Aorta (tissue), 5 donors: Measurements from ENCODE around the gene ARID1B. TPM values are rescaled to one million over a fixed set of nuclear protein-coding genes. Genes with fewer than 3 reads are reported as not detected.
A peak's percentile ranks its signal among the peaks of the same experiment; 100 is the strongest.

ENCODE experiments used
- ATAC-seq: fragments of 200-7000 bp; cut with Tn5 transposase; one replicate; pipeline ENCODE4 v1.9.1; 2022; ENCODE audit warnings: moderate library complexity; ENCODE audit not compliant: low FRiP score
- DNase-seq, 2 donors: peaks; one replicate each; pipeline ENCODE4 v3.0.0-alpha.2; 2020
- H3K27ac ChIP-seq, 2 donors: one replicate each; pipeline ENCODE4 v1.5.1; 2013; ENCODE audit warnings: low read length in 2 of 2, mild to moderate bottlenecking in 2 of 2, moderate library complexity in 2 of 2, control low read depth in 1 of 2, inconsistent platforms in 1 of 2, low read depth in 1 of 2
- H3K27me3 ChIP-seq, 2 donors: one replicate each; pipeline ENCODE4 v1.6.1; 2013; ENCODE audit warnings: control low read depth in 1 of 2, low read length in 1 of 2, mild to moderate bottlenecking in 1 of 2, moderate library complexity in 1 of 2; ENCODE audit not compliant: insufficient read depth in 2 of 2, control insufficient read depth in 1 of 2
- H3K36me3 ChIP-seq, 2 donors: one replicate each; pipeline ENCODE4 v1.6.1; 2013; ENCODE audit warnings: control low read depth in 1 of 2, low read length in 1 of 2, mild to moderate bottlenecking in 1 of 2; ENCODE audit not compliant: insufficient read depth in 2 of 2, control insufficient read depth in 1 of 2
- H3K4me1 ChIP-seq, 2 donors: one replicate each; pipeline ENCODE4 v1.6.1; 2013; ENCODE audit warnings: low read length in 2 of 2, control low read depth in 1 of 2, mild to moderate bottlenecking in 1 of 2, moderate library complexity in 1 of 2; ENCODE audit not compliant: insufficient read depth in 2 of 2, control insufficient read depth in 1 of 2
- H3K4me3 ChIP-seq, 2 donors: one replicate each; pipeline ENCODE4 v1.5.1; 2013; ENCODE audit warnings: low read length in 2 of 2, control low read depth in 1 of 2, mild to moderate bottlenecking in 1 of 2
- H3K9me3 ChIP-seq: one replicate; pipeline ENCODE4 v1.6.1; 2013; ENCODE audit warnings: mild to moderate bottlenecking, low read length; ENCODE audit not compliant: control insufficient read depth
- WGBS, 2 donors: extraction: QIAGEN DNeasy Blood & Tissue Kit; methylation state at CpG; one replicate each; pipeline ENCODE4 v1.1.7; 2013; 5-methylcytosine and 5-hydroxymethylcytosine counted together
- intact Hi-C, 2 donors: fragments of 100-400 bp; cut with DNase I; formaldehyde crosslinking; loops; one replicate each; pipeline versions ENCODE4 v1.14.2 to v1.15.0; 2022
- polyA plus RNA-seq, 2 donors: library from polyadenylated mRNA; stranded (reverse); fragments of 200-250 nt; gene quantifications; one replicate each; pipeline ENCODE4 v1.2.3, GENCODE V29; 2013
- total RNA-seq, 2 donors: library from RNA; stranded (reverse); fragmentation: NEBNext Ultra II Directional; extraction: Animal tissue kit (Norgen Biotek cat#: 25700); gene quantifications; one replicate each; pipeline ENCODE4 v1.2.1, GENCODE V29; 2021
- donor health status: healthy with polysubstance abuse.
- donor health status: Bipolar disorder and iron deficiency.
- donor health status: DM: no; HTN: no; CAD: no.
- donor health status: DM: no; HTN: no; CAD: no.
- donor health status: DM: yes; HTN: yes; CAD: no.

Gene ARID1B
- total and polyA plus RNA-seq, 4 donors = 6.5 to 143 (median 54.5) TPM

DNA sequence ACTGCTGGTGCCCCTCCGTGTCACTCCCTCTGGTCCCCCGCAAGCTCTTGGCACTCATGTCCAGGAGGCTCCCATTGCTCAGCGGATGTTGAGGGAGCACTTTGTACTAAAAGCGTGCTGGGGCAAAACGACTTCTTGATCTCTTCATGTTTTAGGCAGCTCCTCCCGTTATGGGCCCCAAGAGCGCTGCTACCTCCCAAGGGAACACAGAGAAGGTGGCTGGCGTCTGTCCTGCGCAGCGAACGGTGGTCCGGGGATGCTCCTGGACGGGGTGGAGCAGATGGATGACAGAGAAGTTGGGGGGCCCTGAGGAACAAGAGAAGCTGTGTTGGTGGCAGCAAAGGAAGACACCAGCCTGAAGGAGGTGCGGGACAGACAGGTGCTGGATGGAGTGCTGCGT is 446.3 kb downstream of the ARID1B start:
- peaks cover 0 to 2% of the 10 kb centered on the region in 2 donors for H3K4me1 ChIP-seq
- H3K9me3 ChIP-seq = no peaks in the 10 kb centered on the region
- no peaks in the 10 kb centered on the region for H3K27me3 ChIP-seq
- H3K36me3 ChIP-seq = no peaks in the 10 kb centered on the region
- no peak for DNase-seq
- intact Hi-C loops = no loop called here
- H3K4me3 ChIP-seq = no peak overlapping the region
- no peak for ATAC-seq
- WGBS, 2 donors = 96% methylated on average over 15 of the region's 15 CpGs
- H3K27ac ChIP-seq = no peak overlapping the region

DNA sequence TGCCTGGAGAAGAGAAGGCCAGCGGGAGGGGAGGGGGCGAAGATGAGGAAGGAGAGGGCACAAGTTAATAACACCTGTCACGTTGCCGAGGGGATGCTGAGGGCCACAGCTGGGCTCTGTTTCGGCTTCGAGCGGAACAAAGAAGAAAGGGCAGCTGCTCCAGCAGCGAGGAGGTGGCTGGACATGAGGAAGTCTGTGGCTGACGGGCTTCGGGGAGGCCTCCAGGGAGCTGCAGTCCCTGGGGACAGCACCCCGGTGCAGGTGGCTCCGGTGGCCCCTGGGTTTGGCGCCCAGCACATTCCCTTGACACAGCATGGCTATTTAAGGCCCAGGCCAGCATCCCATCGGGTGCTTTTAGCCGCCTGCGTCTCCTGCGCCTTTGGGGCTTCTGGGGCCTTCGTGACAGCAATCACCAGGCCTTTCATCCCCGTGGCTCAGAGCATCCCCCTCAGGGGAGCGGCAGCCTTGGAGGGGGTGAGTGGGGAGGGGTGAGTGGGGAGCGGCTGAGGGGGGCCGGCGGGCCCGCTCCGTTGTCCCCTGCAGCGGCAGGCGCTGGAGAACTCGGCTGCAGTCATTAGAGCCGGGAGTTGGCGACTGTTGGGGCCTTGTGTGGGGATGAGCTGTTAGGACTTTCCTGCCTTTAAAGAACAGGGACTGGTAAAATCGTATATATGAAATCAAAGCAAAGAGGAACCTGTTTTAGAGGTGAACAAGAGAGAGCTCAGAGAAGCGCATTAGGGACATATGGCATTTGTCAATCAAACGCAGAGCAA is 447.2 kb downstream of the ARID1B start:
- H3K27ac ChIP-seq = peak overlapping the region in 1 of 2 donors; percentile 2
- 94 to 95% methylated on average over 30 to 33 of the region's 33 CpGs for WGBS, 2 donors
- intact Hi-C loops = no loop called here
- H3K9me3 ChIP-seq = no peaks in the 10 kb centered on the region
- H3K27me3 ChIP-seq = no peaks in the 10 kb centered on the region
- ATAC-seq (no peak), DNase-seq (no peak)
- H3K36me3 ChIP-seq = no peaks in the 10 kb centered on the region
- H3K4me3 ChIP-seq = no peak overlapping the region
- peaks cover 0 to 2% of the 10 kb centered on the region in 2 donors for H3K4me1 ChIP-seq

DNA sequence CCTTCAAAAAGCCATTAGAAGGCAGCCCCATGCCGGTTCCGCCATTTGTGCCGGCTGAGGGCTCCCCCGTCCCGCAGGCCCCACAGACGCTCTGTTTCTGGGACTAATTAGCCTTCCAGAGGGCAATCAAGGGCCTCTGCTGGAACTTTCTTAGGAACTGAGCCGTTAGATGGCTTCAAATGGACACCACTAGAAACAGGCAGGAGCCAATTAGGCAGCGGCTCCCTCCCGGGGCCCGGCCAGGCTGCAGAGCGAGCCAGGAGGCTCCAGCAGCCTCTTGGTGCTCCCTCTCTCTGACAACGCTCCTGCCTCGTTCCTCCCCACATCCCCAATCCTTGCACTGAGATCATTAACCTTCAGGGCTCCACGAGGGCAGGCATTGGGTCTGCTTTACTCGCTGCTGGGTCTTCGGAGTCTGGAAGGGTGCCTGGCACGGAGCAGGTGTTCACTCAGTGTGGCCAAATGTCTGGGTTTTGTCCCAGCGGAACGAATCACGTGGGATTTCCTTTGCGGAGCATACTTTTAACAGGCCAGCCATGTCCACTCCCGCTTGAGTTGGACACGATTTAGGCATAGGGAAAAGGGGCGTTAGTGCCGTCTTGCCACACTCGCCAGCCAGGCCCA is 447.9 kb downstream of the ARID1B start:
- no peak for ATAC-seq
- H3K36me3 ChIP-seq = no peaks in the 10 kb centered on the region
- peak overlapping the region; percentile 91 to 96 for H3K27ac ChIP-seq
- intact Hi-C loops = no loop called here
- WGBS, 2 donors = 84 to 87% methylated on average over 26 of the region's 26 CpGs
- DNase-seq = peak in 1 of 2 donors; percentile 75
- H3K9me3 ChIP-seq = no peaks in the 10 kb centered on the region
- H3K4me3 ChIP-seq = no peak overlapping the region
- no peaks in the 10 kb centered on the region for H3K27me3 ChIP-seq
- peaks cover 0 to 2% of the 10 kb centered on the region in 2 donors for H3K4me1 ChIP-seq

DNA sequence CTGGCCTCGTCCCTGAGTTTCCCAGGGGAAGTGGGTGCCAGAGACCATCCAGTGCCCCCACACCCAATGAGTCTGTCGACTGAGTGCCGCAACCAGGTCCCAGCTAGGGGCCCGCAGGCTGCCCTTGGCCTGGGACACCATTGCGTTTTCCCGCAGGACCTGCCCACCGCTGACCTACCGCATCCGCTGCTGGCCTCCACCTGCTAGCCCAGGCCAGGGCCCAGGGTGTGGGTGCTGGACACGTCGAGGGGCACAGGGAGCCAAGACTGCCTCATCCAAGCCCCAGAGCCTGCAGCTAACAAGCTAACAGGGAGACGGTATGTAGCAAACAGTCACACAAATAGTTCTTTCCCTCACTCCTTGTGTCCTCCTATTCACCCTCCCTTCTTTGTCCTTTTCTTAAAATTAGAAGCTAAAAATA is 448.4 kb downstream of the ARID1B start:
- Histone ChIP-seq H3K9me3 (no peaks in the 10 kb centered on the region), H3K36me3 (no peaks in the 10 kb centered on the region), H3K4me1 (peaks cover 0 to 2% of the 10 kb centered on the region in 2 donors), H3K4me3 (no peak overlapping the region), H3K27me3 (no peaks in the 10 kb centered on the region), H3K27ac (peak overlapping the region; percentile 91 to 96)
- ATAC-seq = peak; percentile 69
- 47 to 48% methylated on average over 12 of the region's 12 CpGs for WGBS, 2 donors
- peak in 1 of 2 donors; percentile 73 for DNase-seq
- intact Hi-C loops = no loop called here

DNA sequence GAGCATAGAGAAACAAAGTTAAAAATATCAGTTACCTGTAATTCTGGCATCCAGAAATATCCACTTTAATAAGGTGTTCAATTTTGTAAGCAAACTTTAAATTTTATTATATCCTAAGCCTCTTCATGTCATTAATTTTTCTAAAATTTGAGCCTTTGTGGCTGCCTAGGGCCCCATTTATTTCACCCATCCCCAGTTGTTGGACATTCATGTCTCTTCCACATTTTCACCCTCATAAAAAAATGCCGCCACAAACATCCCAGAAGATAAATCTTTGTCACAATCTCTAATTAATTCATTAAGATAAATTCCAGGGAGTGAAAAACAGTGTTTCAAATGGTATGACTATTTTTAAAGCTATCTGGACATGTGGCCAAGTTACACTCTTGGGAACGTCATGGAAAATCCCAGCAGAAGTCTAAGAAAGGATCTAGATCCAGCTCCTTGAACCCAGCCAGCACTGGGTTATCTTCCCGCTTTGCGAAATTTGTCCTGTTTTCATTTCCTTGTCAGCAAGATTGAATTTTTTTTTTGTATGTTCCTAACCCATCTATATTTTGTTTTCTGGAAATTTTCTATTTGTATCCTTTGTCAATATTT is 448.9 kb downstream of the ARID1B start:
- Histone ChIP-seq H3K9me3 (no peaks in the 10 kb centered on the region), H3K4me3 (no peak overlapping the region), H3K36me3 (no peaks in the 10 kb centered on the region), H3K27ac (no peak overlapping the region), H3K4me1 (peaks cover 0 to 2% of the 10 kb centered on the region in 2 donors), H3K27me3 (no peaks in the 10 kb centered on the region)
- intact Hi-C loops = no loop called here
- peak; percentile 84 for ATAC-seq
- DNase-seq = no peak
- 4 to 7% methylated on average over 4 of the region's 4 CpGs for WGBS, 2 donors

DNA sequence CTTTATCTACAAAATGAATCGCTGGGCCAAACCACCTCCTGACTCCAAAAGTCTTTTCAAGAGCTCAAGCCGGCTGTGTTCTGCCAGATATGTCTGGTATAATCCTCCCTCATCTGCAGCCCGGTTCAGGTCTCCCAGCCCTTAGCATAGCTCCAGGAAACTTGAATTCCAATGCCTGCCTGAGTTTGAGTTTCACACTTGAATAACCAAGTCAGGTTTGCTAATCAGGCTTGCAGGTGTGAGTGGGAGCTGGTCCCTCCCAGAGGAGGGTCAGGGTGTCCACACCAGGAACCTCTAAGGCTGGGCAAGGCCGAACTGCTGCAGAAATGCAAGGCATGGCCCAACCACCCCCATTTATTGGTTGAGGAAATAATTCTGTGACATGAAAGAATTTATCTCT is 449.6 kb downstream of the ARID1B start:
- H3K9me3 ChIP-seq = no peaks in the 10 kb centered on the region
- ATAC-seq (no peak), DNase-seq (no peak)
- 10 to 15% methylated on average over 4 of the region's 4 CpGs for WGBS, 2 donors
- peaks cover 0 to 2% of the 10 kb centered on the region in 2 donors for H3K4me1 ChIP-seq
- no peak overlapping the region for H3K4me3 ChIP-seq
- H3K36me3 ChIP-seq = no peaks in the 10 kb centered on the region
- peak overlapping the region; percentile 23 to 61 for H3K27ac ChIP-seq
- intact Hi-C loops = no loop called here
- no peaks in the 10 kb centered on the region for H3K27me3 ChIP-seq

DNA sequence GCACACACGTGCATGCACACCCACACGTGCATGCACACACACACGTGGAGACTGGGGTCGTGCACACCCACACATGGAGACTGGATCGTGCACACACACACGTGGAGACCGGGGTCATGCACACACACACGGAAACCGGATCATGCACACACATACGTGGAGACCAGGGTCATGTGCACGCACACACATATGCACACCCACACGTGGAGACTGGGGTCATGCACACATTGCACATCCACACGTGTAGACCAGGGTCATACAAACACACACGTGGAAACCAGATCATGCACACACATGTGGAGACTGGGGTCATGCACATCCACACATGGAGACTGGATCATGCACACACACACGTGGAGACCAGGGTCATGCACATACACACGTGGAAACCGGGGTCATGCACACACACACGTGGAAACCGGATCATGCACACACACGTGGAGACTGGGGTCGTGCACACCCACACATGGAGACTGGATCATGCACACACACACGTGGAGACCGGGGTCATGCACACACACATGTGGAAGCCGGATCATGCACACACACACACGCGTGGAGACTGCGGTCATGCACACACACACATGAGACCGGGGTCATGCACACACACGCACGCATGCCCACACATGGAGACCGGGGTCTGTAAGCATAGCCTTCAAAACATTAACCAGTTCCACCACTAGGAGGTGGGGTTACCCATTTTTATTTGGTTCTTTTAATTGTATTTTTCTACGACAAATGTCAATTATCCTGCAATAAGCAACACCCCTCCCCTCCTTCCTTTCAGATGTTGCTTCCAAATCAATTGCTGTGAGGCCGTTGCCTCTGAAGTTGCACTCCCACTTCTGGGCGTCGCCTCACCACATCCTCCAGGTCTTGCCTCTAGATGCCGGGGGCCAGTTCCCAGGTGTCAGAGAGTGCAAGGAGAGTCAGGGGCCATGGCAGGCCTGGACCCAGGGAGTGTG is 450.3 kb downstream of the ARID1B start:
- intact Hi-C loops = no loop called here
- Histone ChIP-seq H3K4me1 (peaks cover 0 to 2% of the 10 kb centered on the region in 2 donors), H3K4me3 (no peak overlapping the region), H3K36me3 (no peaks in the 10 kb centered on the region), H3K27me3 (no peaks in the 10 kb centered on the region), H3K27ac (peak overlapping the region; percentile 34 to 61), H3K9me3 (no peaks in the 10 kb centered on the region)
- 86% methylated on average over 36 of the region's 36 CpGs for WGBS, 2 donors
- no peak for ATAC-seq
- DNase-seq = no peak

DNA sequence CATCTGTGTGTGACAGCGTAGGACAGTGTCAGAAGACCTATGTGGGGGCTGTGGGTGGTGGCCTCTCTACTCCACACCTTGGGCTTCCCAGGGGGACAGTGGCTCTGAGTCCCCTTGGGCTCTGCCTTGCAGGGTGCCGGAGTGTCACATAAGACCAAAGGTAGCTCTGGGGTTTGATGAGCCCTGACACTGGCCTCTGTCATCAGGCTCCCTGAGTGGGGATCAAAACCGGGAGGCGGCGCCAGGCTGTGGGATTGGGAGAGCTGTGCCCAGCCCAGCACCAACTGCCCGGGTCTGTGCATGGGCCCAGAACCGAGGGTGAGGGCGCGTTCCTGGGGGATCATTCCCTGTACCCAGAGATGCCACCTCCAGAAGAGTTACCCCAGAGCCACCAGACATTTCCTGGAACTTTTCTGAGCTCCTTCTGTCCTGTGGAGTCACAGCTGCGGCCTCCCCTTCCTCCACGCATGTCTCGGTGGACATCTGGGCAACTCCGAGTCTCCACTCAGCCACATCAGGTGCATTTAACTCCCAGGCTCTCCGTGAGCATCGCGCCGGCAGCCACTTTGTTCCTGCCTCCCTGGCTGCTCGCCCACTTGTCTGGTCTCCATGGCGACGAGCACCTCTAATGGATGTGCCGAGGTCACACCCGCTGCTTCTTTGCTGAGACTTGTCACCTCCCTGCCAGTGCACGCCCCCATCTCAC is 451.4 kb downstream of the ARID1B start:
- intact Hi-C loops = no loop called here
- Histone ChIP-seq H3K27me3 (no peaks in the 10 kb centered on the region), H3K4me3 (no peak overlapping the region), H3K4me1 (peaks cover 0 to 2% of the 10 kb centered on the region in 2 donors), H3K27ac (peak overlapping the region in 1 of 2 donors; percentile 33), H3K9me3 (no peaks in the 10 kb centered on the region), H3K36me3 (no peaks in the 10 kb centered on the region)
- DNase-seq (peak in 1 of 2 donors; percentile 76), ATAC-seq (no peak)
- 90 to 91% methylated on average over 23 of the region's 23 CpGs for WGBS, 2 donors
